Loucy (cell line): ENCODE data around the gene MAML3.

Source experiments
- H2AFZ ChIP-seq: fragments of 200-600 bp; sonication (generic); 2 replicates; pipeline ENCODE4 v1.6.0; 2016; ENCODE audit warnings: antibody characterized with exemption, mild to moderate bottlenecking, low read length, moderate library complexity
- H3F3A ChIP-seq: fragments of 200-600 bp; 2 replicates; pipeline ENCODE4 v1.6.0; 2016; ENCODE audit warnings: antibody characterized with exemption, low read depth, mild to moderate bottlenecking
- H3K27me3 ChIP-seq: fragments of 200-600 bp; sonication (generic); 2 replicates; pipeline ENCODE4 v1.6.1; 2014; ENCODE audit warnings: low read length, mild to moderate bottlenecking; ENCODE audit not compliant: insufficient read depth, poor library complexity, severe bottlenecking
- H3K36me3 ChIP-seq: fragments of 200-600 bp; sonication (generic); 2 replicates; pipeline ENCODE4 v1.6.1; 2016; ENCODE audit warnings: low read length; ENCODE audit not compliant: insufficient read depth
- H3K4me1 ChIP-seq: fragments of 200-600 bp; sonication (generic); 2 replicates; pipeline ENCODE4 v1.5.1; 2014; ENCODE audit warnings: low read length, mild to moderate bottlenecking; ENCODE audit not compliant: insufficient read depth, poor library complexity, severe bottlenecking
- H3K4me2 ChIP-seq: fragments of 200-600 bp; sonication (generic); 2 replicates; pipeline ENCODE4 v1.6.0; 2014; ENCODE audit warnings: antibody characterized with exemption, low read length, low read depth, mild to moderate bottlenecking; ENCODE audit not compliant: poor library complexity, severe bottlenecking
- H3K4me3 ChIP-seq: fragments of 200-600 bp; sonication (generic); 2 replicates; pipeline ENCODE4 v1.5.1; 2014; ENCODE audit warnings: low read length, mild to moderate bottlenecking, mixed read lengths; ENCODE audit not compliant: poor library complexity, severe bottlenecking
- H3K79me2 ChIP-seq: fragments of 200-600 bp; sonication (generic); 2 replicates; pipeline ENCODE4 v1.6.1; 2014; ENCODE audit warnings: low read length; ENCODE audit not compliant: insufficient read depth
- H3K9ac ChIP-seq: fragments of 200-600 bp; sonication (generic); 2 replicates; pipeline ENCODE4 v1.6.0; 2014; ENCODE audit warnings: mild to moderate bottlenecking, low read depth, low read length, moderate library complexity; ENCODE audit not compliant: poor library complexity, severe bottlenecking
- H3K9me2 ChIP-seq: fragments of 200-600 bp; sonication (generic); replicated peaks from 2 replicates; pipeline ENCODE4 v1.6.1; 2016; ENCODE audit warnings: low read depth, low read length, mixed read lengths
- H3K9me3 ChIP-seq: fragments of 200-600 bp; sonication (generic); 2 replicates; pipeline ENCODE4 v1.6.1; 2014; ENCODE audit warnings: mild to moderate bottlenecking, antibody characterized with exemption, low read length, low read depth; ENCODE audit not compliant: insufficient read depth
- H4K20me1 ChIP-seq: fragments of 200-600 bp; sonication (generic); 2 replicates; pipeline ENCODE4 v1.6.0; 2014; ENCODE audit warnings: antibody characterized with exemption, low read length, mild to moderate bottlenecking; ENCODE audit not compliant: insufficient read depth, poor library complexity, severe bottlenecking
- CTCF ChIP-seq: fragments of 200-600 bp; sonication (generic); conservative IDR thresholded peaks from 2 replicates; pipeline ENCODE4 v1.5.1; 2014; ENCODE audit warnings: mild to moderate bottlenecking, antibody characterized with exemption, low read length
- EZH2phosphoT487 ChIP-seq: fragments of 200-600 bp; IDR thresholded peaks from 2 replicates; pipeline ENCODE4 v1.6.1; 2018; ENCODE audit warnings: antibody characterized with exemption, mild to moderate bottlenecking, moderate library complexity, borderline replicate concordance

MAML3 gene

GRCh38 chr4:140081641-140082390 lies 72.2 kb downstream of the MAML3 start:
- TF ChIP-seq EZH2phosphoT487 (no peak), CTCF (no peak)
- no peaks in the 10 kb centered on the region for H3K9me2 ChIP-seq
- H4K20me1 ChIP-seq: no peaks in the 10 kb centered on the region
- no peak overlapping the region for H3K9ac ChIP-seq
- no peak overlapping the region for H3K4me3 ChIP-seq
- H3K9me3 ChIP-seq: no peaks in the 10 kb centered on the region
- H3K27me3 ChIP-seq: no peaks in the 10 kb centered on the region
- H3K4me2 ChIP-seq: peak overlapping the region; percentile 31
- H3K79me2 ChIP-seq: peaks cover 86% of the 10 kb centered on the region
- peaks cover 74% of the 10 kb centered on the region for H3K4me1 ChIP-seq
- no peak overlapping the region for H2AFZ ChIP-seq
- no peaks in the 10 kb centered on the region for H3F3A ChIP-seq
- no peaks in the 10 kb centered on the region for H3K36me3 ChIP-seq

- no peaks in the 10 kb centered on the region for H3K27me3 ChIP-seq
These were observed 73.1 kb downstream of the MAML3 start for GRCh38 chr4:140080883-140081282.

GRCh38 chr4:140078366-140078765 lies 75.6 kb downstream of the MAML3 start:
- H3K36me3 ChIP-seq: no peaks in the 10 kb centered on the region
- peaks cover 7% of the 10 kb centered on the region for H3F3A ChIP-seq
- H3K9me2 ChIP-seq: no peaks in the 10 kb centered on the region
- peak overlapping the region; percentile 28 for H3K4me2 ChIP-seq
- H2AFZ ChIP-seq: no peak overlapping the region
- no peaks in the 10 kb centered on the region for H3K27me3 ChIP-seq
- TF ChIP-seq EZH2phosphoT487: no peak
- TF ChIP-seq CTCF: no peak
- H4K20me1 ChIP-seq: no peaks in the 10 kb centered on the region
- peaks cover 67% of the 10 kb centered on the region for H3K4me1 ChIP-seq
- H3K4me3 ChIP-seq: no peak overlapping the region
- peaks cover 73% of the 10 kb centered on the region for H3K79me2 ChIP-seq
- H3K9ac ChIP-seq: peak overlapping the region; percentile 4
- H3K9me3 ChIP-seq: no peaks in the 10 kb centered on the region

More at GRCh38 chr4:140080883-140081282, 73.1 kb downstream of the MAML3 start:
- peak overlapping the region; percentile 3 for H3K9ac ChIP-seq
- no peaks in the 10 kb centered on the region for H3K36me3 ChIP-seq
- no peaks in the 10 kb centered on the region for H3K9me2 ChIP-seq
- TF ChIP-seq EZH2phosphoT487 (no peak), CTCF (no peak)
- H3K4me3 ChIP-seq: peak overlapping the region; percentile 22
- peaks cover 4% of the 10 kb centered on the region for H3F3A ChIP-seq
- peak overlapping the region; percentile 31 for H3K4me2 ChIP-seq
- H4K20me1 ChIP-seq: no peaks in the 10 kb centered on the region
- H3K4me1 ChIP-seq: peaks cover 80% of the 10 kb centered on the region
- no peak overlapping the region for H2AFZ ChIP-seq
- peaks cover 79% of the 10 kb centered on the region for H3K79me2 ChIP-seq
- H3K9me3 ChIP-seq: no peaks in the 10 kb centered on the region
